ENCODE results near the gene ZBTB43.

- no peak for TF ChIP-seq GATA3 (IDR thresholded peaks at IDR 0.05; ENCODE audit: low read depth, low read length)
- no peak for TF ChIP-seq GATA2 (IDR thresholded peaks at IDR 0.05; ENCODE audit: low read depth, low read length)
Measured at GRCh38 chr9:126885131-126885641, 80.3 kb downstream of the ZBTB43 start.

Measured in SH-SY5Y (cell line).